NCI-H2107 treated with DMSO at 0.1 percent for 48 hours (cell line): ENCODE data around the gene DEFB121.
"Not testable (repeated sequence)": the region's sequence is repeated elsewhere in the genome, so short reads cannot be mapped to it uniquely, and the experiment has no call there.

Source experiments
- DNase-seq: peaks from one replicate; lab custom pipeline; 2025; ENCODE audit not compliant: unreplicated experiment; lab: John Stamatoyannopoulos, UW

Gene DEFB121

GRCh38 chr20:31364272-31364671 is 41.7 kb downstream of the DEFB121 start:
- DNase-seq, result not testable (repeated sequence)

- no peak for DNase-seq
Observed at GRCh38 chr20:31363295-31363694, 42.7 kb downstream of the DEFB121 start.

GRCh38 chr20:31355981-31356380 is 50.0 kb downstream of the DEFB121 start:
- no peak for DNase-seq
